Activated gamma-delta T cell (primary cell): Measurements from ENCODE around the gene CERKL.

Experiments
- DNase-seq: peaks from one replicate; lab custom pipeline; 2025; lab: John Stamatoyannopoulos, UW

Gene CERKL

GRCh38 chr2:181678861-181679543, 22.1 kb upstream of the CERKL start:
- no peak for DNase-seq

GRCh38 chr2:181677912-181678586, 21.1 kb upstream of the CERKL start:
- DNase-seq = no peak

- DNase-seq = no peak
Measured at GRCh38 chr2:181675254-181675653, 18.3 kb upstream of the CERKL start.

GRCh38 chr2:181674461-181674860, 17.6 kb upstream of the CERKL start:
- DNase-seq = no peak

- DNase-seq = no peak
Measured at GRCh38 chr2:181673173-181673572, 16.3 kb upstream of the CERKL start.

DNA sequence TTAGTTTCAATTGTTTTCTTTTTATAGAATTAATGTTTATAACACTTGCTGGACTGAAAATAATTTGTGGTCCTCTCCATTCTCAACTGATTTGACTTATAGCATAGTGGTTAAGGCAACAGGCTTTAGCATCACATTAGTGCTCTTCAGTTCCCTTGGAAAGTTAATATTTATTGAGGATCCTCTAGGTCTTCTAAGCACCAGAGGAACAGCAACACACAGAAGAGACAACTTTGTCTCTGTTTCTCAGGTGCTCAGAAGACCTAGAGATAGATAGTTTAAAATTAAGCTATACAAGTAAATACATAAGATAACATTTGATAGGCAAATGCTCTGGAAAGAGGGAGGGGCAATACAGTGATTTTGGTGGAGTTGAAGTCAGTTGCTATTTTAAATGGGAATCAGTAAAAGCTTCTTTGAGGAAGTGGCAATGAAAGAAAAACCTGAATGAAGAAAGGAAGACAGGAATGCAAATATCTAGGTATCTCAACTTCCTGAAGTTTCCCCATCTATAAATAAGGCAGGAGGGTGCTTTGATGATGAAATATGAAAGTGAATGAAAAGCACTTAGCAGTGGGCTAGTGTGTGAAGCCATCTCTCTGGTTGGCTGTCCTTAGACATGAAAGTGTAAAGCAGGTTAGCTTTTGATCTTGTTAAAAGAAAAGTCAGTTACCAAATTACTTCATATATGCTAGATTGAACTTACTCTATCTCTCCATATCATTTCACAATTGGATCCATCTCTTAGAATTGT, 15.5 kb upstream of the CERKL start:
- no peak for DNase-seq

DNA sequence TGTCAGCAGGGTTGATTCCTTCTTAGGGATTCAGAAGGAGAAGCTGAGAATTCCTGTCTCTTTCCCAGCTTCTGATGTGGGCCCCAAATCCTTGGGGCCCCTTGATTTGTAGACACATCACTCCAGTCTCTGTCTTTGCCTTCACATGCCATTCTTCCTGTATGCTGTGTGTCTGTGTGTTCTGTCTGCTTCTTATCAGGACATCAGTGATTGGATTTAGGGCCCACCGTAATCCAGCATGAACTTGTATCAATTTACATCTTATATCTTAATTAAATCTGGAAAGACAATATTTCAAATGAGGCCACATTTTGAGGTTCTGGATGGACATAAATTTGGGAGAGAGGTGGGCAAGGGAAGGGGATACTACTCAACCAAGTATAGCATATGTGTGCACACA, 13.7 kb upstream of the CERKL start:
- no peak for DNase-seq

- no peak for DNase-seq
Measured at GRCh38 chr2:181667234-181667633, 10.3 kb upstream of the CERKL start.

DNA sequence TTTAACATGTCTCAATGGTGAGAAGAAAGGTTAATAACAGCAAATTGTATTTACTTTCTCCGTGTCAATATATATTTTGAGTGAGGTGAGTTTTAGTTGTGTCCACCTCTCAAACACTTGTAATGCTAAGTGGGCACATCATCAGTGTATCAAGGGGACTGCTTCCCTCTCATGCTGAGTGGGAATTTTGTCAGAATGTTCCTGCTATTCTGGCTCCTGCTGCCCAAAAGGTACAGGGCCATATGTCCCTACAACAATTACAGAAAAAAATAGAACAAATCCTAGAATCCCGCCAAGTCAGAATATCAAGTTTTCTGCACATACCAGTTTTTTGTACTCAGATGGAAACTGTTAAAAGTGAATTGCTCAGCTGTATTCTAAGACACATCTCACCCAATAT, 5.4 kb upstream of the CERKL start:
- no peak for DNase-seq

GRCh38 chr2:181660181-181660580, 3.3 kb upstream of the CERKL start:
- DNase-seq = no peak

- DNase-seq = no peak
Measured at GRCh38 chr2:181658444-181658843, 1.5 kb upstream of the CERKL start.

DNA sequence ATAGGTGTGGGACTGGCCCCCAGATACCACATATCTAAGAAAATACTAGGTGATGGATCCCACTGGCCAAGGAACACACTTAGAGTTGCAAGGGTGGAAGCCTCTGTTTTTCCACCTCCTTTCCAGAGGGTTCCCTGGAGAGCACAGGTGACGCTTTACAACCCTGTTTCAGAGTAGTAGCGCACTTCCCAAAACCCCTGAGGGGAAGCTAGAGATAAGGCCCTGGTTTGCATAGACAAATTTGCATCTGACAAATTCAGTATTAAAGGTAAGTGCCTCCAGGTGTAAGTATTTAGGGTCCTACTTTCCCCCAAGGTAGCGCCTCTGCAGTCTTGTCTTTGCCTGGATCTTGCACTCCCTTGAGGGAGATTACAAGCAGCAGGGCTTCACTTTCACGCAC, 474 bp upstream of the CERKL start:
- no peak for DNase-seq

DNA sequence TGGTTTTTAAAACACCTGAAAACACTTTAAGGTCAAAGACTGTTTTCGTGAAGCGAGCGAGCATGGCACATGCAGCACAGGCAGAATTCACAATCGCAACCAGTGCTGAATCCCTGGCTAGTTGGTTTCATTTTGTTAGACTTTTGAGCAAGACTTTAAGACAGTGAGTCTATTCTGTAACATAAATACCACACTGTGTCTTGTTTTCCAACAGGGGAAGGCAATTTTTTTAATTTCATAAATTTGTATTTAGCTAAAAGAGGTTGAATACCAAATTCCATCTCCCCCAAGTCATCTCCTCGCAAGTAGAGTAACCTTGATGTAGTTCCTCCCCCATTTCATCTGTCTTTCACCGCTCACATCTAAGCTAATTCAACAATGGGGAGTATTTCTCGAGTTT, 1.4 kb downstream of the CERKL start:
- DNase-seq = no peak

- no peak for DNase-seq
Measured at GRCh38 chr2:181649436-181649979, 7.4 kb downstream of the CERKL start.

- DNase-seq = no peak
Measured at GRCh38 chr2:181648478-181649155, 8.3 kb downstream of the CERKL start.

DNA sequence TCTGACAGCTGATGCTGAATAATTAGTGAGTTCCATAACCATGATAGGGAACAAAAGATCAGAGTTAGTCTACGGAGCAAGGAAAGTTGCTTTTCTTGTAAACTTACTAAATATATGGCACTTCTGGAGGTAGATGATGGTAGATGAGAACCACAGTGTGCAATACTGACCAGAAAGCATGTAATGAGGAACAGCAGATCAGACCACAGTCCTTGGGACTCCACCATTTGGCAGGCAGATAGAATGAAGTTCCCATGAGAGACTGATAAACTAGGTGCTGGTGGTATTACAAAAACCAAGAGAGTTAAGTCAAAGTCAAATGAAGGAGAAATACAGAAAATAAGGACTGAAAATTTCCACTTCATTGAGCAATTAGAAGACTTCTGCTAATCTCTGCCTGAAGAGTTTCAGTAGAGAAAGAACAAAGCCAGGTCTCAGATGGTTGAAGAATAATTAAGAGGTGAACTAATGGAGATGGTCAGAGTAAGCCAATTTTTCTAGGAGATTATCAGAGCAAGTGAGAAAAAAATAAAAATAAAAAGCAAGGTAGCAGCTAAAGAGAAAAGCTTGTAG, 10.4 kb downstream of the CERKL start:
- DNase-seq = no peak

DNA sequence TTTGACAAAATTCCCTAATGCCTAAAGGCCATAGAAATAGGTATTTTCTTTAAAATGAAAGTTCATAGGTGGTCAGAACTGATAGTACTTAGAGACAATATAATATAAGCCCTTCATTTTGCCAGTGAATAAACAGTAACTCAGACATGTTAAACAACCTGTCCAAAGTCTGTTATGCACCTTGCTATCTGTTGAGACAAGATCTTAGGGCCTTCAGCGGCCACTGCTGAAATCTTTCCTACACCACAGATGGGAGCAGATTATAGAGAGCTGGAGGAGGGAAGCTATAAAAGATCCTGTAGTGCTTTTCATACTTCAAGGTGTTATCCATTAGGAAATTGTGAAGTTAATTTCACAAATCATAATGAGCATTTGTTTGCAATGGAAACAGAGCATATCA, 13.8 kb downstream of the CERKL start:
- DNase-seq = no peak

- no peak for DNase-seq
Measured at GRCh38 chr2:181642086-181642485, 14.8 kb downstream of the CERKL start.

DNA sequence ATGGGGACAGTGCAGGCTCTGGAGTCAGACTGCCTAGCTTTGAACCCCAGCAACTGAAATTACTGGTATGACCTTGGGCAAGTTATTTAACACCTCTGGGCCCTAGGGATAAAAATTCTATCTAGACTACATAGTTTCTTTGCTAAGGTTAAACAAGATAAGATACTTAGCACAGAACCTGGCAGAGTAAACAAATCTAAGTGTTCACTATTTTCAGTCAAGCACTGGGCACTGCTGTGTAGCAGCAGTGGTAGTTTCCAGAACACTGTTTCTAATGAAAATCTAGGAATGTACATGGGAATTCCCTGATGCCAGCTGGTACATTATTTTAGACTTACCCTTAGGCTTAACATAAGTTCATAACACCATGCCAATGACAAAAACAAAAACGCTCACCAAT, 17.2 kb downstream of the CERKL start:
- DNase-seq = no peak

GRCh38 chr2:181632733-181633401, 24.0 kb downstream of the CERKL start:
- no peak for DNase-seq
